HEK293 (cell line): ENCODE results near the gene COTL1.

Source experiments
- CTCF ChIA-PET: fragments of 350-600 bp; formaldehyde crosslinking; extraction: SDS; loops from one replicate; lab custom pipeline; 2021; ENCODE audit warnings: antibody characterized with exemption; lab: Yijun Ruan, JAX
- POLR2A ChIA-PET: fragments of 300-600 bp; formaldehyde crosslinking; extraction: SDS; loops from one replicate; lab custom pipeline; 2020; ENCODE audit warnings: antibody characterized with exemption, inconsistent platforms; lab: Yijun Ruan, JAX
- H3K27ac ChIP-seq: fragments of 200-500 bp; sonication (Bioruptor generic); 2 replicates; pipeline ENCODE4 v1.5.1; 2014; ENCODE audit warnings: low read depth, low read length, control low read depth, inconsistent platforms; ENCODE audit errors: extremely low read depth
- H3K36me3 ChIP-seq, 2 experiments: fragments of 200-500 bp in 1 of 2; sonication (Bioruptor generic) in 1 of 2; 1 replicate in 1 of 2; 2 replicates in 1 of 2; pipeline ENCODE4 v1.5.1; 2014 to 2017; ENCODE audit warnings: inconsistent platforms in 2 of 2, low read length in 2 of 2; ENCODE audit not compliant: control insufficient read depth in 2 of 2, insufficient read depth in 1 of 2
- H3K4me1 ChIP-seq: fragments of 200-500 bp; sonication (Bioruptor generic); 2 replicates; pipeline ENCODE4 v1.5.1; 2014; ENCODE audit warnings: mild to moderate bottlenecking, low read length, inconsistent platforms; ENCODE audit not compliant: control insufficient read depth, insufficient read depth
- H3K4me3 ChIP-seq: 2 replicates; pipeline ENCODE4 v1.5.1; 2011; ENCODE audit warnings: low read depth, mild to moderate bottlenecking, control low read depth, low read length, moderate library complexity
- H3K9me3 ChIP-seq: fragments of 200-500 bp; sonication (Bioruptor generic); 2 replicates; pipeline ENCODE4 v1.5.1; 2014; ENCODE audit warnings: low read depth, low read length, inconsistent platforms; ENCODE audit not compliant: control insufficient read depth, insufficient read depth
- BCL6B ChIP-seq: fragments of 450-650 bp; formaldehyde crosslinking; IDR thresholded peaks from 2 replicates; pipeline ENCODE4 v1.5.1; 2017; ENCODE audit warnings: missing biosample characterization, missing genetic modification characterization
- FEZF1 ChIP-seq: fragments of 450-650 bp; formaldehyde crosslinking; IDR thresholded peaks from 2 replicates; pipeline ENCODE4 v1.5.1; 2016; ENCODE audit warnings: missing biosample characterization, missing genetic modification characterization
- KLF8 ChIP-seq: fragments of 450-650 bp; formaldehyde crosslinking; IDR thresholded peaks from 2 replicates; pipeline ENCODE4 v1.5.1; 2016; ENCODE audit warnings: missing biosample characterization, missing genetic modification characterization
- PRDM10 ChIP-seq: fragments of 450-650 bp; formaldehyde crosslinking; IDR thresholded peaks from 2 replicates; pipeline ENCODE4 v1.5.1; 2016; ENCODE audit warnings: missing biosample characterization, missing genetic modification characterization
- PRDM2 ChIP-seq: fragments of 450-650 bp; formaldehyde crosslinking; IDR thresholded peaks from 2 replicates; pipeline ENCODE4 v1.5.1; 2016; ENCODE audit warnings: missing biosample characterization, missing genetic modification characterization, borderline replicate concordance
- SCRT1 ChIP-seq: fragments of 450-650 bp; formaldehyde crosslinking; IDR thresholded peaks from 2 replicates; pipeline ENCODE4 v1.5.1; 2016; ENCODE audit warnings: missing biosample characterization, missing genetic modification characterization, borderline replicate concordance
- SP7 ChIP-seq: fragments of 450-650 bp; formaldehyde crosslinking; IDR thresholded peaks from 2 replicates; pipeline ENCODE4 v1.5.1; 2016; ENCODE audit warnings: missing biosample characterization, missing genetic modification characterization
- ZNF146 ChIP-seq: fragments of 450-650 bp; formaldehyde crosslinking; IDR thresholded peaks from 2 replicates; pipeline ENCODE4 v1.5.1; 2016; ENCODE audit warnings: missing biosample characterization, missing genetic modification characterization
- ZNF366 ChIP-seq: fragments of 450-650 bp; formaldehyde crosslinking; conservative IDR thresholded peaks from 2 replicates; pipeline ENCODE4 v1.5.1; 2016; ENCODE audit warnings: missing biosample characterization, missing genetic modification characterization
- ZNF449 ChIP-seq: fragments of 450-650 bp; formaldehyde crosslinking; IDR thresholded peaks from 2 replicates; pipeline ENCODE4 v1.5.1; 2017; ENCODE audit warnings: missing biosample characterization, mild to moderate bottlenecking, missing genetic modification characterization, moderate library complexity
- ZNF501 ChIP-seq: fragments of 450-650 bp; formaldehyde crosslinking; IDR thresholded peaks from 2 replicates; pipeline ENCODE4 v1.5.1; 2016; ENCODE audit warnings: missing biosample characterization, missing genetic modification characterization
- ZNF600 ChIP-seq: fragments of 450-650 bp; formaldehyde crosslinking; IDR thresholded peaks from 2 replicates; pipeline ENCODE4 v1.5.1; 2016; ENCODE audit warnings: missing biosample characterization, missing genetic modification characterization
- ZNF623 ChIP-seq: fragments of 450-650 bp; formaldehyde crosslinking; IDR thresholded peaks from 2 replicates; pipeline ENCODE4 v1.5.1; 2016; ENCODE audit warnings: missing biosample characterization, missing genetic modification characterization
- ZNF792 ChIP-seq: fragments of 450-650 bp; formaldehyde crosslinking; IDR thresholded peaks from 2 replicates; pipeline ENCODE4 v1.5.1; 2016; ENCODE audit warnings: missing biosample characterization, missing genetic modification characterization

COTL1 gene

GRCh38 chr16:84597528-84597896, 20.4 kb downstream of the COTL1 start:
- Histone ChIP-seq H3K27ac (no peak overlapping the region), H3K36me3 (no peaks in the 10 kb centered on the region)
- ChIA-PET POLR2A (no interaction called here), CTCF (no interaction called here)
- no peak for TF ChIP-seq SP7 (tag by site-specific recombination)
- TF ChIP-seq ZNF449 (tag by site-specific recombination), result no peak
- TF ChIP-seq ZNF792 (tag by site-specific recombination), result no peak
- no peak for TF ChIP-seq ZNF600 (tag by site-specific recombination)
- TF ChIP-seq PRDM2 (tag by site-specific recombination), result no peak
- TF ChIP-seq ZNF501, result no peak
- no peak for TF ChIP-seq ZNF366 (tag by site-specific recombination)
- TF ChIP-seq ZNF146 (tag by site-specific recombination), result no peak
- no peak for TF ChIP-seq FEZF1 (tag by site-specific recombination)
- TF ChIP-seq ZNF623 (tag by site-specific recombination), result no peak
- no peak for TF ChIP-seq KLF8 (tag by site-specific recombination)
- no peak for TF ChIP-seq BCL6B (tag by site-specific recombination)
- no peak for TF ChIP-seq PRDM10
- TF ChIP-seq SCRT1 (tag by site-specific recombination), result no peak
- TF ChIP-seq, all 188 proteins: peak for 0
- no peak overlapping the region for H3K4me3 ChIP-seq
- no peaks in the 10 kb centered on the region for H3K9me3 ChIP-seq
- no peaks in the 10 kb centered on the region; the same call in 1 of the 2 replicates for H3K4me1 ChIP-seq
